ENCODE results near the gene ANKK1.

ANKK1 gene

DNA sequence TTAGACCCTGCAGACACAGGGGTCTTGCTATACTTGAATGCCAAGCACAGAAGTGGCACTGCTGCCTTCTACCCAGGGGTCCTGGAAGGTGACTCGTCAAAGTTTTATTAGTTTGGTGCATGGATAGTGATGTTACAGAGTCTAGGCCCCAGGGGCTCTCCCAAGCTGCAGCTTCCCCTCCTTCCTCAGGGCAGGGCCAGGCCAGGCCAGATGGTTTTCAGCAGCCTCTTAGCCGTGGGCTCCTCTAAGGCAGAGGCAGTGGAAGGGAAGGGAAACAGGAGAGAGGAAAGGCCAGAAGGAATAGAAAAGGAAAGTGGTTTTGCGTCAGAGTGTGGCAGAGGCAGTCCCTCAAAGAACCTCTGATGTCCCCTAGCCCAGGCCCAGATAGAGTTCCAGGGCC is 21.9 kb downstream of the ANKK1 start:
- DNase-seq: no peak

DNA sequence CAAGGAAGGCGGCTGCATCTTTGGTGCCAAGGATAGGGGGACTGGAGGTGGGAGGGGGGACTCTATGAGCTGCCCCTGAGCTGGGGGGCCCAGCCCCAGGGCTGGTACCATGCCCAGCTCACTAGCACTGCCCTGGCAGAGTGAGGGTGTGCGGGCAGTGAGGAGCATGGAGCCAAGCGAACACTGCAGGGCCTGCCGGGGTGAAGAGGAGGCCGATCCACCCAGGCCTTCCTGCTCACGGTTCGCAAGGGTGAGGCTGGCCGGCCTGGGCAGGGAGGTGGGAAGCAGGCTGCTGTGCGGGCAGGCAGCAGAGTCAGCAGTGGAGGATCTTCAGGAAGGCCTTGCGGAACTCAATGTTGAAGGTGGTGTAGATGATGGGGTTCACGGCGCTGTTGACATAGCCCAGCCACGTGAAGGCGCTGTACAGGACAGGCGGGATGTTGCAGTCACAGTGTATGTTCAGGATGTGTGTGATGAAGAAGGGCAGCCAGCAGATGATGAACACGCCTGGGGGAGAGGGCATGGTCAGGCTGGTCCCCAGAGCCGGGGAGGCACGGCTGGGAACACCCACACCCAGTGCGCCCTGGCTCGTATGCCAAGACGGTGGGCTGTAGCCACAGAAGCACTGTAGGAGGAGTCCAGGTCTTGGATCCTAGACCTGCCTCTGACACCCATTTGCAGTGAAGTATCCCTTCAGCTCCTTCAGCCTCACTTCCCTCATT is 23.0 kb downstream of the ANKK1 start:
- no peak for DNase-seq

DNA sequence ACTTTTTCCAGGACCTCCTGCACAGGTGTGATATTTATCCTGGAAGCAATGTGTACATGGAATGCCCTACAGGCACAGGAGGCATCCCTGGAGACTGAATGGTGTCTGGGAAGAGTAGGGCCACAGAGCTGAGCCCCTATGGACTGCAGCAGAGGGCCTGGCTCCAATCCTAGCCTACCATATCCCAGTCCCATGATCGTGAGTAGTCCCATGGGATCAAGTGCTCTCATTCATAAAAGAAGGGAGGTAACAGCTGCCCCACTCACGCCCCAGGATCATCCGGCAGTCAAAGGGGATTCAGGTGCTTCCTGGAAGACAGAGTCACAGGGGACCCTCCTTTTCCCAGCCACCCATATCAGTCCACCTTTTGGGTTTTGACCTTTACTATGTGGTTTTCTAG is 24.0 kb downstream of the ANKK1 start:
- no peak for DNase-seq

- no peak for DNase-seq
These were observed 25.1 kb downstream of the ANKK1 start for GRCh38 chr11:113412675-113413074.

DNA sequence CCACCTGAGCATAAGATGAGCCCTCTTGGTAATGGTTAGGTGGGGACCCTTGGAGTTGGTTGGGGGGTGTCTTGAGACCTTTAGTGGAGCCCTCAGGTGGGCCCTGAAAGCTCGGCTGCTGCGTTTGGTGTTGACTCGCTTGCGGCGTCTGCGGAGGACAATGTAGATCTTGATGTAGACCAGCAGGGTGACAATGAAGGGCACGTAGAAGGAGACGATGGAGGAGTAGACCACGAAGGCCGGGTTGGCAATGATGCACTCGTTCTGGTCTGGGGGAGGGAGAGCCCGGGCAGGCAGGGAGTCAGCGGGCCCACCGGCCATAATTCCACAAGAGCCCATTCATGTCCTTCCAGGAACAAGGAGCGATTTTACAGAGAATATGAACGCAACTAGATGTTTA is 27.8 kb downstream of the ANKK1 start:
- DNase-seq: no peak

DNA sequence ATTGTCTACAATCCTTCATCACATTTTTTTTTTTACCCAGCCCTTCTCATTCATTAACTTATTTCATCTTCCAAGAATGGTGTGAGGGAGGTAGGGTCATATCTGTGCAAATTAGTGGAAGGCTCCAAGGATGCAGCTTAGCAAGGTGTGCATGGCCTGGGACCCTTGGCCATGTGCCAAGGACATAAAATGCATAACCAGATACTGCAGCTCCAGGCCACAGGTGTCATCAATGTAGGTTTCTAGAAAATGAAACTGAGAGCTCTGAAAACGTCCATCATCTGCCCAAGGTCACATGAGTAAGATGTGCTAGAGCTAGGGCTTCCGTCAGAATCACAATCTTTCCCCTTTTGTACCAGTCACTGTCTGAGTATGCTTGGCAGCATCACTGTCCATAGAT is 29.8 kb downstream of the ANKK1 start:
- DNase-seq: no peak

- DNase-seq: no peak
These were observed 31.9 kb downstream of the ANKK1 start for GRCh38 chr11:113419454-113420003.

- no peak for DNase-seq
These were observed 33.2 kb downstream of the ANKK1 start for GRCh38 chr11:113420808-113421207.

- DNase-seq: no peak
These were observed 39.1 kb downstream of the ANKK1 start for GRCh38 chr11:113426686-113427085.

GRCh38 chr11:113431746-113432145 is 44.2 kb downstream of the ANKK1 start:
- DNase-seq: no peak

DNA sequence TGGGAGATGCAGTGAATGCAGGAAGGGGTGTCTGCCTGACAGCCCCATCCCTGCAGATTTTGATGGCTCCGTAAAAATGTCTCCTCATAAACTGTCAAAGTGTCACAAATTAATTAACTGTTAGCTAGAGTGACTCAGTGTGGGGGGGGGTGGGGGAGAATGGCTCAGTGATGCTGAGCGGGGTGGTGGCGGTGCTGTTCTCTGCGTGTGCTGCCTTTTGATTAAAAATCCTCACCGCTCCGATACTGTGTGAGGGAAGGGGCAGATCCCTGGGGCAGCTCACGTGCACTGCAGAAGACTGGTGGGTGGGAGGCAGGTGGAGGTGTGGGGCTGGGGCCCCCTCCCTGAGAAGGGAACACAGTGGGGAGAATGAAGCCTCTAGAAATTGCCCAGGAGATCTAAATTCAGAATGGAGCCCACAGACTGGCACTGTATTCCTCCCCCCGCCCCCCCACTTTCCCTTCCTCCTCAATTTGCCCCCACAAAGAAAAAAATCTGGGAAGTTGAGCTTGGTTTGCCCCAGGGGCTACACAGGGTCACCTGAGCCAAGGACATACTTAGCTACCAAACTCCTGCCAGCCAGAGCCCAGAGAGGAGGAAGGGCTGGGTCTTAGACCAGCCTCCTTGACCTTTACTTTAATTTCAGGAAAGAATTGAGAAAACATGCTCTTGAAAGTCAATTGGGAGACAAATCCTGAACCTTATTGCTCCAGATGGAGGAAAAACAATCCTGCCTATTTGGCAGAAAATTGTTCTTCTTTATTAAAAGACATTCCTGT is 47.8 kb downstream of the ANKK1 start:
- DNase-seq: no peak

DNA sequence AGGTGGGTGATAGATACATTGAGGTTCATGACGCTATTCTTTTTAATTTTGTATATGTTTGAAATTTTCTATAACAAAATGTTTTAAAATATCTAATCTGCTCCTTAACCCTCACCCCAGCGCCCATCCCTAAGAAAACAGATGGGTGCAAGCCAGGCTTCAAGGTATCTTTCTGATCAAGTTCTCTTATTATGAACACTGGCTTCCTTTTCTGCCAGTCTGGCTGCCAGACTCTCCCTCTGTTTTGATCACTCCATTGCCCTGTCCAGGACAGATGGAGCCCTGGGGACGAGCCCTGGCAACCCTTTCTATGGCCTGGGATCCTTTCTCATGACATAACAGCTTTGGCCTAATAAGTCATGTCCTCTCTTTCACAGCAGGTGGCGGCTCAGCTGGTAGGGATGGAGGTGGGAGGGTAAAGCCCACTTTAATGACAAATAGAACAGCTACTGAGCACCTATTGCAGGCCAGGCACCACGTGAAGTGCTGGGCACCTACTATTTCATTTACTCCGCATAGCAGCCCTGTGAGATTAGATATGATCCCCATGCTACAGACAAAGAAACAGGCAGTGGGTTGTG is 49.2 kb downstream of the ANKK1 start:
- DNase-seq: no peak

DNA sequence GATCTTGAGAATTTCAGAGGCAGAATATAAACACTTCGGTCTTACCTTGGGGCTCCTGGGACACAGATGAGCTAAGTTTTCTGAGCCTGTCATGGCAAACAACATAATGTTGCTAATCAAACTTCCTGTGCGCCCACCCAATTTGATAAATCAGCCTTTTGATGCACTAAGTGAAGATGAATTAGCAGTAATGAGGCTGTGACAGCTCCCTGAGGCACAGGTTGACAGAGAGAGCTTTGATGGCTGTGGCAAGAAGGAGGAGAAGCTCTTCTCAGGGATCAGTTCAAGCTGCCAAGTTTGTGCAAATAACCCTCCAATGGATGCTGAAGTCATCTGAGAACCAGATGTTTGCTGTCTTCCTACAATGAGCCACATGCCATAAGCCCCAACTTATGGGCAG is 53.2 kb downstream of the ANKK1 start:
- no peak for DNase-seq

GRCh38 chr11:113444502-113445123 is 57.0 kb downstream of the ANKK1 start:
- no peak for DNase-seq

GRCh38 chr11:113446112-113446511 is 58.5 kb downstream of the ANKK1 start:
- DNase-seq: no peak

DNA sequence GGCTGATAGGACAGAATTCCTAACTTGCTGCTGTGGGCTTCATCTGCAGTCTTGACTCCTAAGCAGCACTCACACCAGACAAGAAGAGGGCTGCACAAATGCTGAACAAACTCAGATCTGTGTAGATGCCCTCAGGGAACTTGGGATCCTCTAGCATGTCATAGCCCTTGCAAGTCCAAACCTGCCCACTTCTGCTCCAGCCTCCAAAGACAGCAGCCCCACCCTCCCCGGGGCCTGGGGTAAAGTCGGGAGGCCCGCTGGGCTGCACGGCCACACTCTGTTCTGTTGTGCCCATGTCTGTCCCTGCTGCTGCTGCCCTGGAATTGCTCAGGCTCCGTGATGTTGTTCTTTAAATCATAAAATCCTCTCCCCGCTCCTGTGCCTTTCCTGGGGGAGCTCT is 59.4 kb downstream of the ANKK1 start:
- DNase-seq: no peak

DNA sequence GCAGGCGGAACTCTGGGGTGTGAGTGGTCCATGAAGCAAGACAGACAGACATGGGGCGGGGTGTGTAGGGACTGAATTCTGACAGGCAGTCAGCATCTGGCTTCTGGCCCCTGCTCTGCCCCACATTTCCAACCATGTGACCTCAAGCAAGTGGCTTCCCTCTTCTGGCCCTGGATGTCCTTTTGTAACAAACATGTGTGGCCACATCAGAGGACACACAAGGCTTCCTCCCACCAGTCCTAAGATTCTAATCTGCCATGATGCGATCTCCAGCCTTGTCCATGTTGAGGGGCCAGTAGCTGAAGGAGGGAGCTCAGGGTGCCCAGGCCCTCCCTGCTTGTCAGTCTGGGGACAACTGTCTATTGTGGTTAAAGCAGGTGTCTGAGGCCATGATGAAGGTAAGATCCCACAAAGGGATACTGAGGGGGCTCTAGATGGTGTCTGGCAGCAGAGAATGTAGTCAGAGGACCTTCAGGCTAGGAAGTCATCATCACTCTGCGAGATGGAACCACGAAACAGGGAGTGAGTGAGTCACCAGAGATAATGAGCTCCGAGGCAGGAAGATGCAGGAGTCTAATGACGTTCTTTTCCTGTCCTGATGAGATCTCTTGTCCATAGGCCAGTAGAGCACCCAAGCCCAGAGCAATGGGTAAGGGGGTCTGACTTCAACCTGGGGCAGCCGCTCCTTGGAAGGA is 60.2 kb downstream of the ANKK1 start:
- no peak for DNase-seq

- no peak for DNase-seq
These were observed 60.7 kb downstream of the ANKK1 start for GRCh38 chr11:113448316-113448677.

DNA sequence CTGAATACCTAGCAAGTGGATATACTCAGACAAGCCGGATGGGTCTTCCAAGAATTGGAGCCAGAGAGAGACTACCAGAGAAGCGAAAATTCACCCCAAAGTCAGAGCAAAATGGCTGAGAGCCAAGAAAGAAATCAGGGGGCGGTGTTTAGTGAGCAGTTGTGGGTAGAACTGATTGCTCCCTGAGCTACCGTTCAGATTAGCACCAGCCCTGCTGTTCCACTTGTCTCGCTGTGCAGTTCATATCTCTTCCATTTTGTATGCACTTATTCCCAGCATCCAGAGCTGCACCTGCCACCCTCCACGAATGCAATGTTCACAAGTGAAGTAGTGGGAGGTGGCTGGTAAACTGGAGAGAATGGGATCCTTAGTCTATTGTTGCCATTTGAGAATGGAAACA is 62.2 kb downstream of the ANKK1 start:
- no peak for DNase-seq
